ENCODE data around the gene PPIE.

Gene PPIE

DNA sequence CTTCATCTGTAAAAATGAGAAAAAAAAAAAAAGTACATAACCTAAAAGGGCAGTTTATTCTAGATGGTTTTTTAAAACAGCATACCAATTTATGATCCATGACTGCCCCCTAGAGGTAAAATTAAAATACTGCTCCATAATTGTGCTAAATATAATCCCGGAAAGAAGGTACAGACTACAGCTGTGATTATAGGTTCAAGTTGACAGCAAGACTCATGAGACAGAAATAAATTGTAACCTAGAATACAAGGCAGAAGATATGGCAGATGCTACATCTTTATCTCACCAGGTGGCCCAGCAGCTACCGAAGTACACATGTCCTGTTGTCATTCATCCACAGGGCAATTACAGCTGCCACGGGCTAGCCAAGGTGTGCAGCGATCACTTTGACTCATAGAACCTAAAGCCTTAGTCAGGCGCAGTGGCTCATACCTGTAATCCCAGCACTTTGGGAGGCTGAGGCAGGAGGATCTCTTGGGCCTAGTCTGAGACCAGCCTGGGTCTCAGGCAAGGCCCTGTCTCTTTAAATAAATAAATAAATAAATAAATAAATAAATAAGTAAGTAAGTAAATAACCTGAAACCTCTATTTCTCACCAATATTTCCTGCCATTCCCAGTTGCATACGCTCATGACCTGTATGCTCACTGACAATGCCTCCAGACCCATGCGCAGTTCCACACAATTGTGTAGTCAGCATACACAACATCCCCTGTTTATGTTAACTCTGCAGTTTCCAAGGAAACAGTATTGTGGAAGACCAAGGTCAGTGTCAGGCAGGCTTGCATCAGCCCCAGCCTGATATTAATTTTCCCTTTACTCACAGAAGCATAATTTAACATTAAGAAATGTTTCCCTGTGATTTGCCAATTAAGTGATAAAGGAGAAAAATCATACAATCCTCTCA is 18.3 kb upstream of the PPIE start:
- peak; percentile 14 for DNase-seq (ENCODE audit: low read depth)

DNA sequence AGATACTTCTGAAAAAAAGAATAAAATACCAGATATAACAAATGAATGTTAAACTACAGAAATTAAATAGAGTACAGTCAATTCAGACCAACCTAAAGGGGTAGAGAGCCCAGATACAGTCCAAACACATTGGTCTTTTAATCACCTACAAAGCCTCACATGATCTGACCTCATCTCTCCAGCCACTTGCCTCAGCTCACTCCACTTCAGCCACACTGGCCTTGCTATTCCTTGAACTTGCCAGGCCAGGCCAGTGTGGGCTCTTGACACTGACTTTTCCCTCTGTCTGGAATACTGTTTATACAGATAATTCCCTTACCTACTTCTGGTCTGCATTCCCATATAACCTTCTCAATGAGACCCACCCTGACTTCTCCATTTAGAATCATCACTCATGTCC is 17.0 kb upstream of the PPIE start:
- DNase-seq (ENCODE audit: low read depth), result no peak

DNA sequence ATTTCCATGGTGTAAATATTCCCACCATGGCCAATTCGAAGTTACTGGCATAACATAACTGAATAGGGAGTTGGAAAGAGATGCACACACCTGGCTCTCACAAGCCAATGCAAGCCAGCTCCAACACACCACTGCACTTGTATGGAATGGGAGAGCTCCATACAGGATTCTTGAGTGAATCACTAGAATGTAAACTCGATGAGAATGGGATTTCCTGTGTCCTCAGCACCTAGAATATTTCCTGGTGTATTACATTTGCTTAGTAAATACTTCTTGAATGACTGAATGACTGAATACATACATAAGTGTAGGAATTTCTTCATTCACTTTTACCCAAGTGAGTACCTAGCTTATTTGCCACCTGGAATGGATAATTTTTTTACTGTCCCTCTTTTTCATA is 16.2 kb upstream of the PPIE start:
- no peak for DNase-seq (ENCODE audit: low read depth)

DNA sequence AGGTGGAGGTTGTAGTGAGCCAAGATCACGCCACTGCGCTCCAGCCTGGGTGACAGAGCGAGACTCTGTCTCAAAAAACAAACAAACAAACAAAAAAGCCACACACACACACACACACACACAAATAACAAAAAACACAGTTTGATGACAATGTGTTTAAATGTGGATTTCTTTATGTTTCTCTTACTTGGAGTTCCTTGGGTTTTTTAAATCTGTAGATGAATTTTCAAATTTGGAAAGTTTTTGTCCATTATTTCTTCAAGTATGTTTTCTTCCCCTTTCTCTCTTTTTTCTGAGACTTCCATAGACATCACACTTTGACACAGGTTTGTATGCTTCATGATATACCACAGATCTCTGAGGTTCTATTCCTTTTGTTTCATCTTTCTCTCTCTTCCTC is 12.1 kb upstream of the PPIE start:
- DNase-seq (ENCODE audit: low read depth), result no peak

DNA sequence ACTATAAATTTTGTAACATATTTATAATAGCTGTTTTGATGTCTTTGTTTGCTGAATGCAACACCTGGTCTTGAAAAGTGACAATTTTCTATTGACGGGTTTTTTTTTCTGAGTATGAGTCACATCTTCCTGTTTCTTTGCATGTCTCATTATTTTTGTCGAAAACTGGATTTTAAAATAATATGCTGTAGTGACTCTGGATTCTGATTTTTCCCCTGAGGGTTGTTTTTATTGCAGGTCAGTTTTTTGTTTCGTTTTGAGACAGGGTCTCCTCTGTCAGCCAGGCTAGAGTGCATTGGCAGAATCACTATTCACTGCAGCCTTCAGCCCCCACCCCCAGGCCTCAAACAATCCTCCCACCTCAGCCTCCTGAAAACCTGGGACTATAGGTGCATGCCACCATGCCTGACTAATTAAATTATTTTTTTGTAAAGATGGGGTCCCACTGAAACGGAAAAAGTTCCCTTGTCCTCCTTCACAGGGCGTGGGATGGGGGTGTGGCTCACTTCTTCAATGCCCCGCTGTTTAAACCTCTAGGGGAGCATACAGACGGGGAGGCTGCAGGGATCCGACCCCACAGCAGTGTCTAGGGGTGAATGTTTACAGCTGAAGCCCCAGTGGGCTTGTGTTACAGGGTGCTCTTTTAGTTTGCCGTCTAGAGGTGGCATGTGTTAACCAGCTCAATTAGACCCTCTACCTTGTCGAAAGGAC is 11.3 kb upstream of the PPIE start:
- DNase-seq (ENCODE audit: low read depth), result no peak

DNA sequence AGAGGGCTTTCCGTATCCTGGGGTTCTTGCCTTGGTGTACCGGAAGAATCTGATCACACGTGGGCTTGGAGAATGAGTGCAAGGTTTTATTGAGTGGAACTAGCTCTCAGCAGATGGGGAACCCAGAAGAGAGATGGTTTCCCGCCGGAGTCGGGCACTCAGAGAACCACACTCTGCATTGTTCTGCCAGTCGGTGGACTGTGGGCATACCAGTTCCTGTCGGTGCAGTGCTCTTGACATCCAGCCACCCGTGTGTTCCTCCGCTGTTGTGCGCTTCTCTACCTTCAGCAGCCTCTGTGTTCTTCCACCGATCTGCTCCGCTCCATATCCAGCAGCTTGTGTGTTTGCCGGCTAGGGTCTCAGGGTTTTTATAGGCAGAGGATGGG is 10.8 kb upstream of the PPIE start:
- DNase-seq (ENCODE audit: low read depth), result no peak

DNA sequence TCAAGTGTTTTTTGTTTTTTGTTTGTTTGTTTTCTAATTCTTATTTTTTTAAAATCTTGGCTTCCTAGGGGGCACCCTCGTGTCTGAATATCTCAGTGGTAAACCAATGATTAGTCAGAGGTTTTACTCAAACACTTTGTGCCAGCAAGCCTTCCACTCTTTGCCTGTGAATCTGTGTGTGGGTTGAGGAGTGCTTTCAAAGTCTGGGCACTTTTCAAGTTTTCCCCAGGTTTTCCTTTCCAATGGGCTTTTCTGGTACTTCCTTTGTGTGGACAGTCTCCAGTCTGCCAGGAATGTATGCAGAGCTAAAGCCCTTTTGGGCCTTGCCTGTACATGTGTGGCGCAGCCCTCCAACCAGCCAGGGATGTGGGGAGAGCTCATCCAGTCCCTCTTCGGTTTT is 9.7 kb upstream of the PPIE start:
- no peak for DNase-seq (ENCODE audit: low read depth)

DNA sequence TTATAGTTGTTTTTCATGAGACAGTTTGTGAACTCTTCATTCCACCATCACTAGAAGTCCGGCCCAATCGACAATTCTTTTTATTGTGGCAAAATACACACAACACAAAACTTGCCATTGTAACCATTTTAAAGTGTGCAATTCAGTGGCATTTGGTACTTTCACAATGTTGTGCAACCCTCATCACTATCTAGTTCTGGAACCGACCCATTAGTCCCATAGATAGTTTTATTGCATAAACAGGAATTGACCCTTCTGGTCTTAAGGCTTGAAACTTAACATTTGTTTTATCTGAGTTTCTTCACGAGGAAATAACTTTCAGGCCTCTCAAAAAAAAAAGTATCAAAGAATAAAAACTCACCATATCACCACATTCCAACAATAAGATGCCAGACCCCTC is 8.8 kb upstream of the PPIE start:
- DNase-seq (ENCODE audit: low read depth), result no peak

DNA sequence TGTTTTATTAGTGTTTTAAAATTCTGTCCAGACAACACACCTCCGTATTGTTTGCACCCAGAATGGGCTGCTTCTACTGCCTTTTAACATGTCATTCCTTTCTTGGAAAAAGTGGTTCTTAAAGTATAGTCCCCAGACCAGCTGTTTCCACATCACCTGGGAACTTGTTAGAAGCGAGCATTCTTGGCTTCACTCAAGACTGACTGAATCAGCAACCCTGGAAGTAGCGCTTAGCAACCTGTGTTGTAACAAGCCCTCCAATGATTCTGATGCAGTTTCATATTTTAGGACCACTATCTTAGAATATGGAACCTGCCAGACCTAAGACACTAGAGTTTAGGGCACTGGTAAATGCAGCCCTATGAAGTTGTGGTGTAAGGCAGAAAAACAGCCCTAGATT is 6.0 kb upstream of the PPIE start:
- no peak for DNase-seq (ENCODE audit: low read depth)

DNA sequence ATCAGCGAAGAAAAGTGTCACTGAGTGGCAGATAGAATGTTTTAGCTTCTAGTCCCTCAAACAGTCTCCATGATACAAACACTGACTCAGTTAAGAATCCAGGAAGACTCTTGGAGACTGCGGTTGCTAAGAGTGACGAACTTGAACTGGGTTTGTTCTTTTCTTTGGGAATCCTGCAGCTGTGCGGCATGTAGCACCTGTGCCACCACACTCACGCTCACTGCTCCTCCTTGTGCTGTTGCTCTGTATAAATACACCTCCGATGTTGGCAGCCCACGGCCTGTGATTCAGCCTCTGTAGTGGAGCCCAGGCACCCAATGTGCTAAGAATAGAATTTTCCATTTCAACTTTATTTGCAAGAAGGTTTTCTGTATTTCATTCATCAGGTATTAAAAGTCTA is 5.5 kb upstream of the PPIE start:
- no peak for DNase-seq (ENCODE audit: low read depth)

DNA sequence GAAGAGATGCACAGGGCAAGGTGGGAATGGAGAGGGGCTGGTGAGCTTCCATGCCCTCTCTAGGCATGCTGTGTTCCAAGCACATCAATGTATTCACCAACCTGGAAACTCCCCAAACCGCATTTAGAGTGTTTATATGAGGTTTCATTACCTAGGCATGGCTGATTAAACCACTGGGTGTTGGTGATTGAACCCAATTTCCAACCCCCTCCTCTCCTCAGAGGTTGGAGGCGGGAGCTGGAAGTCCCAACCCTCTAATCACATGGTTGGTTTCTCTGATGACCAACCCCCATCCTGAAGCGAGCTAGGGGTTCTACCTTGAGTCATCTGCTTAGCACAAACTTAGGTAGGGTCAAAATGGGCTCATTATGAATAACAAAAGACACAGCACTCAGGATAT is 3.0 kb upstream of the PPIE start:
- DNase-seq (ENCODE audit: low read depth), result no peak

DNA sequence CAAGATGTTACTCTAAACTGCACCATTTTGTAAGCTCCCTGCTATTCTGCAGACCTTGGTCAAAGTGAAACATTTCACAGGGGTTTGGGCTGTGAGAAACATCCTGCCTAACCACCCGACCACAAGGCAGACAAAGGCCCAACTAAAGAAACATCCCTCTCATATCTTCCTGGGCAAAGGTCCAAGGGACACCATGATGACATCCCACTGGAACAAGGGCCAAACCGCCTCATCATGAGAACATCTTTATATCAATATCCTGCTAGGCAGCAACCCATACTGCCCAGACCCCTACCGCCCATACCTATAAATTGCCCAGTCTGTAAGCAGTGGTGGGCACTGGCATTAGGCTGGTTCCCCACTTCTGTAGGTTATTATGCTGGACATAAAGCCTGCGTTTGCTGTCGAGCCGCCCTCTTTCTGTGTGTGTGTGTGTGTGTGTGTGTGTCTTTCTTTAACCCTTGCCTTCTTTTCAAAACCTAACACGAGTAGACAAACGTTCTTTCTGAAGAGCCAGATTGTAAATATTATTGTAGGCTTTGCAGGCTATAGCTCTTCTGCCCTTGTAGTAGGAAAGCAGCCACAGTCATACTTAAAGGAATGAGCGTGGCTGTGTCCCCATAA is 1.0 kb upstream of the PPIE start:
- no peak for DNase-seq (ENCODE audit: low read depth)

DNA sequence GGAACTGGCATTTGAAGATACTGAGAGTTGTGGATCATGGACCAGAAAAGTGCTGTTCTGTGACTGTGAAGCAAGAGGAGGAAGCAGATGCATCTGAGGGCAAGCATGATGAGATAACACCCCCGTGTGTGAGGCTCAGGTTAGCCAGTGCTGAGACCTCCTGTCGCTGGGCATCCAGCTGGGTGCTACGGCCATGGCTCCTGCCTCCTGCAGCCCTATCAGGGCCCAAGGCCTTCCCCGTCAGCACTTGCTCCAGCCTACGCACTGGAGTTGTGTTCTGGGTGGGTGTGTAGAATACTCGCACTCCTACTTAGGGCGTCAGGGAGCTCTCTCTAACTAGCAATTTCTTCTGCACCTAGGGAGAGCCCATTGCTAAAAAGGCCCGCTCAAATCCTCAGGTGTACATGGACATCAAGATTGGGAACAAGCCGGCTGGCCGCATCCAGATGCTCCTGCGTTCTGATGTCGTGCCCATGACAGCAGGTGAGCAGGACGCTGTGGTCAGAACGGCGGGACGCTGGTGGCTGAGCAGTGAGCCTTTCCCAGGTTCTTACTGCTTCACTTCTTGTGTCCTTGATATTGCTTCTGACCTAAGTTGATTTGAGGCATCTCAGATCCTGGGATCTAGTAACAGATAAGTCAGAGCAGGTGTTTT is 6.5 kb downstream of the PPIE start:
- DNase-seq (ENCODE audit: low read depth), result no peak

DNA sequence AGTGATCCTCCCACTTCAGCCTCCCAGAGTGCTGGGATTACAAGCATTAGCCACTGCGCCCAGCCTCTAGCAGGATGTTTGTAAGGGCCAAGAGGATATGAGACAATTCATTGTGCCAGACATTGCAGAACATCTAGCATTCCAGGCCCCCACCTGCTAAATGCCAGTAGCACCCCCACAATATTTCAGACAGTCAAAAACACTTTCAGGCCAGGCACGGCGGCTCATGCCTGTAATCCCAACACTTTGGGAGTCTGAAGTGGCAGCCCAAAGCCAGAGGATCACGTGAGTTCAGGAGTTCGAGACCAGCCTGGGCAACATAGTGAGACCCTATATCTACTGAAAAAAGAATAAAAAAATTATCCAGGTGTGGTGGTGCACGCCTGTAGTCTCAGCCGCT is 12.9 kb downstream of the PPIE start:
- DNase-seq (ENCODE audit: low read depth), result no peak

DNA sequence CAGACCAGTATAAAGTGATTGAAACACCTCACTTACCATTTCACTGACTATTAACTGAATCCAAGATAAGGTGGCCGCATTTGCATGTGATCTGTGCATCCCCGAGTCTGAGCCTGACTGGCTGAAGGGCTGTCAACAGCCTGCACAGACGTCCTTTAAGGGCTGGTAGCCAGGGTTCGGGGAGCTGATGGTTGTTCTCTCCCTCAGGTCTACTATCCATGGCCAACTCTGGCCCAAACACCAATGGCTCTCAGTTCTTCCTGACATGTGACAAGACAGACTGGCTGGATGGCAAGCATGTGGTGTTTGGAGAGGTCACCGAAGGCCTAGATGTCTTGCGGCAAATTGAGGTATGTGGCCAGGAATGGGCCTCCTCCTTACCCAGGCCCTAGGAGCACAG is 14.0 kb downstream of the PPIE start:
- DNase-seq (ENCODE audit: low read depth), result no peak

DNA sequence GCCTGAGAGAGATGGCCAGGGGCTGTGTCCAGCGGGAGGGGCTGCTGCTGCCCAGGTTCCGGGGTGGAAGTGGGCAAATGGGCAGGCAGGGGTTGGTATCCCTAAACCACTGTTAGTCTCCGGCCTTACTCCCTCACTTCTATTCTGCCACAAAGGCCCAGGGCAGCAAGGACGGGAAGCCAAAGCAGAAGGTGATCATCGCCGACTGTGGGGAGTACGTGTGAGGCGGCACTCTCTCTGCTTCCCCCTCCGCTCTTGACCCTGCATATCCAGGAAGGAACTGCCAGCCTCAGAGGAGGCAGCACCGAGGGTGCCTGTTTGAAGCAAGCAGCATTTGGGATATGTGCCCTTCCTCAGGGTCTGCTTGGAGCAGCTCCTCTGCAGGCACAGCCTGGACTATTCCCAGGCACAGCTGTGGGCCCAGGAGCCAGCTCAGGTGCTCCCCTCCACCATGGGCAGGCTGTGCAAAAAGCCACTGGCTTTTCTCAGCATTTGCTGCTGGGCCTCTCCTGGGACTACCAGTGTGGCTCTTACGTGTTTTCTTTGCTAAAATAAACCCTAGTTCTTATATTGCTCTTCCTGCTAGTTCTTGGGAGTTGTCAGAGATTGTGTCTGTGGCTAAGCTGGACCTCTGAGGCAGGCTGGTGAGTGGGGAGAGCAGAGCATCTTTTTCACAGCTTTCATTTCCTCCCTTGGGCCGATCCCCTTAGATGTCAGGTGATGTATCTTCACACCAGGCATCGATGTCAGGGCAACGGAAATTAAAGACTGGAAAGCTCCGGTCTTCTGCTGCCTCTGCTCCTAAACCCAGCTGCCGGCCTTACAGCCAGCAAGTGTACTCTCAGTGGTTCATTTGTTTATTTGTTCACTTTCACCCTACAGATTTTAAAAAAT is 14.7 kb downstream of the PPIE start:
- no peak for DNase-seq (ENCODE audit: low read depth)

DNA sequence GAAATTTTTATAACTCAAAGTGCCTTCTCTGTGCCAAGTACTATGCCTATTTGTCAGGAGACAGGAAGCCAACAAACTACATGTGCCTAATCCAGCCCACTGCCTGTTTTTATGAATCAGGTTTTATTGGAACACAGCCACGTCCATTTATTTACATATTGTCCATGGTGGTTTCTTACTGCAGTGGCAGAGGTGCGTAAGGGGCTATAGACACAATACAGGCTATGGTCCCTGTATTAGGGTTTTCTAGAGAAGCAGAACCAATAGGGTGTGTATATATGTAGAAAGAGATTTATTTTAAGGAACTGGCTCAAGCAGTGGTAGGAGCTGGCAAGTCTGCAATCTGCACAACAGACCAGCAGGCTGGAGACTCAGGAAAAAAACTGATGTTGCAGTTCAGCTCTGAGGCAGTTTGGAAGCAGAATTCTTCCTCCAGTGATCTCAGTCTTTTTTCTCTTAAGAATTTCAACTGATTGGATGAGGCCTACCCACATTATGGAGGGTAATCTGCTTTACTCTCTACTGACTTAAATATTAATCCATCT is 15.4 kb downstream of the PPIE start:
- no peak for DNase-seq (ENCODE audit: low read depth)

DNA sequence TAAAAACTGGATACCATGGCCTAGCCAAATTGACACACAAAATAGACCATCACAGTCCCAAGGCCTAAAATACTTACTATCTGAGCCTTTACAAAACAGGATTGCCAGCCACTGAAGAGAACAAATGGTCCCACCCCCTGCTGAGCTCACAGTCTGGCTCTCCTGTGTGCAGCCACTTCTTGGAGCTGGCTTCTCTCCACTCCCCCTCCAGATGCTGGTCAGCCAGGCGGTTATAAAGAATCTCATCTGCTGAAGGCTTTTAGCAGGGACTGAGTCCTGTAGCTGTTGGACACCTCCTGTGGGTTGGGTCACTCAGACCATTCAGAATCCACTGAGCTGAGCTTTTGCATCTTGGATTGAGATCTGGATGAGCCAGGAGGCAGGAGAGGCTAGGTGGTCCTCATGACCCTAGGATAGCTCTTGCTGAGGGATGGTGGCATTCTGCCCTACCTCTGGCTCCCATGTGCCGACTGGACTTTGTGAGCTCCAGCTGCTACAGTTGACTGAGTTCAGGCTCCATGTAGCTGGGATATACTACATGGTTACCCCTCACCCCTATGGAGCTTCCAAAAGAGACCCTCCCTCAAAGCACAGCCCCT is 16.3 kb downstream of the PPIE start:
- no peak for DNase-seq (ENCODE audit: low read depth)

DNA sequence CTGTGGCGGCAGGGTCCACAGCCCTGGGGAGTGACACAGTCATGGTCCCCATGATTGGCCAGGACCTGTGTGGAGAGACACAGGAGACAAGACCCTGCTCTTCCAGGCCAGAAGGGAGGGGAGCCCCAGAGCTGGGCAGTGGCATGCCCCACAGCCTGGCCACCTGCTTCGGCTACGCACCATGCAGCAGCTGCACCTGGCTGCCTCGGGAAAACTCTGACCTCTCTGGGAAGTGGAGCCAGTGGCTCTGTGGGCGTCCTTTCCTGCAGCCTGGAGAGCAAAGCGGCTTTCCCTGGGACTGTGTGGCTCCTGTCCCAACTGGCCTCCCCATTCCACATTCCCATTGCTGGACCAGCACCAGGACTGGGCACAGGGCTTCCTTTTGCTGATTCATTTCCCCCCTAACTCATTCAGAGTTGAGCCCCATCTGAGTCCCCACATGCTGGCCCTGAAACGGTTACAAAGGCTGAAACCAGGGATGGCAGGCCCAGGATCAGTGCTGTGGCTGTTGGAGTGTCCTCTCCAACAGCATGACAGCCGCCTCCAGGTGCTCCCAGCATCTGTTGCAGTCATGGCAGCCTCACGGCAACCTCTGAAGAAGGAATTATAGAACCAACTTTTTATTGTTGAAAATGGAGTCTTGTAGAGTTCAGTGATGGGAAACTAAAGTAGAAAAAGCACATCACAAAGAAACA is 17.4 kb downstream of the PPIE start:
- DNase-seq (ENCODE audit: low read depth), result no peak

DNA sequence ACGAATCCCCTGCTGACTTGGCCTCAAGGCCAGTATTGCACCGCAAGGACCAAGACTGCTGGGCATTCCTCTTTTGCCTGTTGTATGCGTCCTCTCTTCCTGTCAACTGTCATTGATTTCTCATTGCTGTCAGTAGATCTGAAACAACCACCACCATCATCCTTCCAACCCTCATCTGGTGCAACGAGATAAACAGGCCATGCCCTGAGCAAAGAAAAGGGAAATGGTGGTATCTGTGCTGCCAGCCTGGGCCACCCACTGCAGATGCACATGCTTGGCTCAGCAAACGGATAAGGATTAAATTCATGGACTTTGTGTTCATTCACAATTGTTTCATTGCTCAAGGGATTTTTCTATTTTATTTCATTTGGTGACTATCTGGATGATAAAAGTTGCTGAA is 18.8 kb downstream of the PPIE start:
- DNase-seq (ENCODE audit: low read depth), result no peak
